HCT116 (cell line): ENCODE measurements around the gene WWOX. TPM values are rescaled to one million over a fixed set of nuclear protein-coding genes. Genes with fewer than 3 reads are reported as not detected.

ENCODE experiments used
- ATAC-seq: fragments of 200-7000 bp; cut with Tn5 transposase; 2 replicates; pipeline ENCODE4 v1.9.1; 2020; ENCODE audit warnings: mild to moderate bottlenecking, moderate library complexity
- BruUV-seq: library from RNA; stranded (reverse); fragments of 400-500 nt; replicated peaks from 2 replicates; lab custom pipeline; 2021; lab: Mats Ljungman, UMichigan
- CTCF ChIA-PET: fragments of 300-600 bp; sonication (Branson Sonifier 250); formaldehyde crosslinking; loops from one replicate; lab custom pipeline; 2021; ENCODE audit warnings: antibody characterized with exemption; lab: Charles Lee
- POLR2A ChIA-PET: fragments of 300-600, 350-600 bp; sonication (Branson Sonifier 250); formaldehyde crosslinking; loops from one replicate; lab custom pipeline; 2021; ENCODE audit warnings: antibody characterized with exemption; lab: Charles Lee
- RAD21 ChIA-PET, 2 experiments: fragments of 300-600 bp; sonication (Branson Sonifier 250); formaldehyde crosslinking; loops; one replicate each; lab custom pipeline; 2023; ENCODE audit warnings: low total read pairs in 2 of 2; ENCODE audit not compliant: uncharacterized antibody in 2 of 2, unreplicated experiment in 2 of 2, low non-redundant PET in 1 of 2; lab: Charles Lee
- DNase-seq: peaks from one replicate; pipeline ENCODE4 v3.0.0-alpha.2; 2010; ENCODE audit warnings: low read depth, low spot score
- H2AFZ ChIP-seq: fragments of 200-600 bp; shearing (Covaris generic), sonication (generic); 2 replicates; pipeline ENCODE4 v1.6.1; 2017; ENCODE audit warnings: low read depth, mixed run types, mixed read lengths, antibody characterized with exemption, low read length; ENCODE audit not compliant: poor library complexity, severe bottlenecking
- H3K27ac ChIP-seq: 2 replicates; pipeline ENCODE4 v1.5.1; 2012; ENCODE audit warnings: low read depth, low read length
- H3K27me3 ChIP-seq: fragments of 200-600 bp; sonication (generic); 2 replicates; pipeline ENCODE4 v1.6.1; 2016; ENCODE audit warnings: mixed run types, low read length, mixed read lengths; ENCODE audit not compliant: insufficient read depth
- H3K36me3 ChIP-seq, 2 experiments: fragments of 200-500 bp in 1 of 2; fragments of 200-600 bp in 1 of 2; sonication (Bioruptor generic) in 1 of 2; sonication (generic) in 1 of 2; 2 replicates each; pipeline versions ENCODE4 v1.5.1 to v1.6.1; 2014 to 2016; ENCODE audit warnings: low read length in 2 of 2, inconsistent platforms in 1 of 2, mixed read lengths in 1 of 2, mixed run types in 1 of 2; ENCODE audit not compliant: insufficient read depth in 2 of 2, control insufficient read depth in 1 of 2
- H3K4me1 ChIP-seq, 2 experiments: fragments of 200-600 bp in 1 of 2; sonication (generic) in 1 of 2; 2 replicates each; pipeline versions ENCODE4 v1.5.1 to v1.6.1; 2012 to 2017; ENCODE audit warnings: low read length in 2 of 2, inconsistent platforms in 1 of 2, mild to moderate bottlenecking in 1 of 2, mixed read lengths in 1 of 2, mixed run types in 1 of 2, moderate library complexity in 1 of 2; ENCODE audit not compliant: insufficient read depth in 2 of 2, control insufficient read depth in 1 of 2
- H3K4me2 ChIP-seq: fragments of 200-600 bp; sonication (generic); 2 replicates; pipeline ENCODE4 v1.6.1; 2017; ENCODE audit warnings: mixed run types, low read length, mixed read lengths
- H3K4me3 ChIP-seq, 2 experiments: fragments of 200-600 bp in 1 of 2; sonication (generic) in 1 of 2; replicated peaks in 1 of 2; 2 replicates each; pipeline ENCODE4 v1.5.1; 2011 to 2016; ENCODE audit warnings: low read length in 2 of 2, control low read depth in 1 of 2, low read depth in 1 of 2, mild to moderate bottlenecking in 1 of 2, mixed read lengths in 1 of 2, mixed run types in 1 of 2
- H3K79me2 ChIP-seq: fragments of 200-600 bp; sonication (generic); 2 replicates; pipeline ENCODE4 v1.6.1; 2017; ENCODE audit warnings: mild to moderate bottlenecking, mixed run types, low read length, moderate library complexity, mixed read lengths; ENCODE audit not compliant: insufficient read depth
- H3K9ac ChIP-seq: fragments of 200-600 bp; sonication (generic); 2 replicates; pipeline ENCODE4 v1.6.1; 2016; ENCODE audit warnings: low read length, mixed read lengths
- H3K9me2 ChIP-seq: fragments of 200-600 bp; sonication (generic), shearing (Covaris generic); 2 replicates; pipeline ENCODE4 v1.6.1; 2017; ENCODE audit warnings: mixed run types, mild to moderate bottlenecking, moderate library complexity; ENCODE audit not compliant: insufficient read depth
- H3K9me3 ChIP-seq, 2 experiments: fragments of 200-500 bp in 1 of 2; fragments of 200-600 bp in 1 of 2; sonication (Bioruptor generic) in 1 of 2; sonication (generic) in 1 of 2; 2 replicates each; pipeline ENCODE4 v1.6.1; 2014 to 2017; ENCODE audit warnings: low read length in 2 of 2, mixed read lengths in 2 of 2, inconsistent platforms in 1 of 2, low read depth in 1 of 2, mild to moderate bottlenecking in 1 of 2, mixed run types in 1 of 2, moderate library complexity in 1 of 2; ENCODE audit not compliant: control insufficient read depth in 1 of 2, insufficient read depth in 1 of 2
- H4K20me1 ChIP-seq: fragments of 200-600 bp; sonication (generic), shearing (Covaris generic); 2 replicates; pipeline ENCODE4 v1.6.1; 2017; ENCODE audit warnings: mixed run types, mild to moderate bottlenecking, moderate library complexity; ENCODE audit not compliant: insufficient read depth
- CEBPB ChIP-seq: IDR thresholded peaks from 2 replicates; pipeline ENCODE4 v1.6.1; 2012; ENCODE audit warnings: low read depth
- EGR1 ChIP-seq: IDR thresholded peaks from 2 replicates; pipeline ENCODE4 v1.6.1; 2012; ENCODE audit warnings: low read depth
- ELF1 ChIP-seq: IDR thresholded peaks from 2 replicates; pipeline ENCODE4 v1.6.1; 2012; ENCODE audit warnings: low read depth, borderline replicate concordance
- FOSL1 ChIP-seq: IDR thresholded peaks from 2 replicates; pipeline ENCODE4 v1.6.1; 2012; ENCODE audit warnings: low read depth
- JUND ChIP-seq: IDR thresholded peaks from 2 replicates; pipeline ENCODE4 v1.6.1; 2012
- POLR2A ChIP-seq: IDR thresholded peaks from 2 replicates; pipeline ENCODE4 v1.7.0; 2011; ENCODE audit warnings: borderline replicate concordance; ENCODE audit not compliant: insufficient read depth, insufficient read length; ENCODE audit errors: extremely low read depth
- POLR2AphosphoS5 ChIP-seq: IDR thresholded peaks from 2 replicates; pipeline ENCODE4 v1.6.1; 2011; ENCODE audit warnings: mild to moderate bottlenecking, low read depth, low read length, moderate library complexity
- RAD21 ChIP-seq: IDR thresholded peaks from 2 replicates; pipeline ENCODE4 v1.6.1; 2012; ENCODE audit warnings: low read depth, mild to moderate bottlenecking
- SIN3A ChIP-seq: IDR thresholded peaks from 2 replicates; pipeline ENCODE4 v1.6.1; 2012; ENCODE audit warnings: low read depth
- TCF7L2 ChIP-seq: IDR thresholded peaks from 2 replicates; pipeline ENCODE4 v1.7.0; 2011; ENCODE audit warnings: borderline replicate concordance, inconsistent platforms; ENCODE audit not compliant: insufficient read depth, insufficient read length; ENCODE audit errors: extremely low read depth
- ZNF274 ChIP-seq: fragments of 200-500 bp; sonication (Bioruptor generic); IDR thresholded peaks from 2 replicates; pipeline ENCODE4 v1.6.1; 2014; ENCODE audit warnings: mild to moderate bottlenecking, low read depth, low read length, inconsistent platforms
- intact Hi-C: fragments of 100-400 bp; cut with micrococcal nuclease; formaldehyde crosslinking; loops from 2 replicates; pipeline ENCODE4 v1.10.0; 2022
- total RNA-seq: library from RNA; stranded (reverse); gene quantifications from one replicate; pipeline ENCODE4 v1.2.1, GENCODE V29; 2021; ENCODE audit not compliant: unreplicated experiment
- TF ChIP-seq, protein P1 (sequence below): IDR thresholded peaks from 2 replicates; pipeline ENCODE4 v1.6.1; 2012
- TF ChIP-seq, protein P2 (sequence below), 3 experiments: fragments of 200-600 bp in 1 of 3; sonication (generic) in 1 of 3; IDR thresholded peaks in 2 of 3; conservative IDR thresholded peaks in 1 of 3; 2 replicates each; pipeline ENCODE4 v1.5.1; 2012 to 2017; ENCODE audit warnings: low read depth in 2 of 3, low read length in 2 of 3, antibody characterized with exemption in 1 of 3, borderline replicate concordance in 1 of 3, control low read depth in 1 of 3, mild to moderate bottlenecking in 1 of 3, mixed read lengths in 1 of 3, mixed run types in 1 of 3, moderate library complexity in 1 of 3; ENCODE audit not compliant: insufficient read depth in 1 of 3
- TF ChIP-seq, protein P3 (sequence below): IDR thresholded peaks from 2 replicates; pipeline ENCODE4 v1.6.1; 2012; ENCODE audit warnings: low read depth

Gene WWOX
- total RNA-seq, 1 experiment from 2014 or later, result 13.7 TPM

DNA sequence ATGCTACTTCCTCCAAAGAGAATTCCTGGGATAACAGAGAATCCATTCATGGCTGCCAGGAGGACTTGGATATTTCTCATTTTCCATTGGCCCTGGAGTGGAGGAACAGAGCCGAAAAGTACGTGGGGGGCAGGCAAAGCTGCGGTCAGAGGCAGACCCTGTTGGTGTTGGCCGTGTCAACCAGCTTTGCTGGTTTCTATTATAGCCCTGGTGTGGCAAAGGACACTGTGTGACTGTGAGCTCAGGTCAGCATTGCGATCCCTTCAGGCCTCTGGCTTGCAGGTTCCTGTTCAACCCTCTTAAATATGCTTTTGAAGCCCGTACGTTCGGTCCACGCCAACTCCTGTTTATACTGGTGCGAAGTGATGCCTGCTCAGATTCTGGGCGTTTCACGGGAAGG lies 904.9 kb downstream of the WWOX start:
- BruUV-seq, result no TSS peak

More for the DNA sequence above, 904.9 kb downstream of the WWOX start:
- ChIA-PET POLR2A (no interaction called here), CTCF (no interaction called here), RAD21 (no interaction called here)
- intact Hi-C loops, result no loop called here
- Histone ChIP-seq H3K79me2 (no peaks in the 10 kb centered on the region), H3K27ac (no peak overlapping the region), H3K4me3 (no peak overlapping the region), H2AFZ (no peak overlapping the region), H3K27me3 (no peaks in the 10 kb centered on the region), H3K9ac (no peak overlapping the region), H3K9me3 (peaks cover 0 to 14% of the 10 kb centered on the region in 2 experiments; a peak in 2 of 4 replicates), H3K4me2 (no peak overlapping the region), H3K36me3 (no peaks in the 10 kb centered on the region), H3K9me2 (no peaks in the 10 kb centered on the region), H4K20me1 (no peaks in the 10 kb centered on the region), H3K4me1 (no peaks in the 10 kb centered on the region)
- TF ChIP-seq, protein P1, sequence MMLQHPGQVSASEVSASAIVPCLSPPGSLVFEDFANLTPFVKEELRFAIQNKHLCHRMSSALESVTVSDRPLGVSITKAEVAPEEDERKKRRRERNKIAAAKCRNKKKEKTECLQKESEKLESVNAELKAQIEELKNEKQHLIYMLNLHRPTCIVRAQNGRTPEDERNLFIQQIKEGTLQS, result no peak
- TF ChIP-seq POLR2AphosphoS5 (no peak), ZNF274 (no peak), SIN3A (no peak), ELF1 (no peak), POLR2A (no peak), FOSL1 (no peak), CEBPB (no peak), EGR1 (no peak), TCF7L2 (no peak), JUND (no peak), RAD21 (no peak)
- TF ChIP-seq, protein P2, sequence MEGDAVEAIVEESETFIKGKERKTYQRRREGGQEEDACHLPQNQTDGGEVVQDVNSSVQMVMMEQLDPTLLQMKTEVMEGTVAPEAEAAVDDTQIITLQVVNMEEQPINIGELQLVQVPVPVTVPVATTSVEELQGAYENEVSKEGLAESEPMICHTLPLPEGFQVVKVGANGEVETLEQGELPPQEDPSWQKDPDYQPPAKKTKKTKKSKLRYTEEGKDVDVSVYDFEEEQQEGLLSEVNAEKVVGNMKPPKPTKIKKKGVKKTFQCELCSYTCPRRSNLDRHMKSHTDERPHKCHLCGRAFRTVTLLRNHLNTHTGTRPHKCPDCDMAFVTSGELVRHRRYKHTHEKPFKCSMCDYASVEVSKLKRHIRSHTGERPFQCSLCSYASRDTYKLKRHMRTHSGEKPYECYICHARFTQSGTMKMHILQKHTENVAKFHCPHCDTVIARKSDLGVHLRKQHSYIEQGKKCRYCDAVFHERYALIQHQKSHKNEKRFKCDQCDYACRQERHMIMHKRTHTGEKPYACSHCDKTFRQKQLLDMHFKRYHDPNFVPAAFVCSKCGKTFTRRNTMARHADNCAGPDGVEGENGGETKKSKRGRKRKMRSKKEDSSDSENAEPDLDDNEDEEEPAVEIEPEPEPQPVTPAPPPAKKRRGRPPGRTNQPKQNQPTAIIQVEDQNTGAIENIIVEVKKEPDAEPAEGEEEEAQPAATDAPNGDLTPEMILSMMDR (IDR thresholded peaks at IDR 0.05 in 2 of 3, conservative IDR thresholded peaks at IDR 0.05 in 1 of 3; ENCODE audit: borderline replicate concordance in 1 of 3, insufficient read depth in 1 of 3, low read depth in 2 of 3, low read length in 2 of 3), result no peak
- TF ChIP-seq, protein P3, sequence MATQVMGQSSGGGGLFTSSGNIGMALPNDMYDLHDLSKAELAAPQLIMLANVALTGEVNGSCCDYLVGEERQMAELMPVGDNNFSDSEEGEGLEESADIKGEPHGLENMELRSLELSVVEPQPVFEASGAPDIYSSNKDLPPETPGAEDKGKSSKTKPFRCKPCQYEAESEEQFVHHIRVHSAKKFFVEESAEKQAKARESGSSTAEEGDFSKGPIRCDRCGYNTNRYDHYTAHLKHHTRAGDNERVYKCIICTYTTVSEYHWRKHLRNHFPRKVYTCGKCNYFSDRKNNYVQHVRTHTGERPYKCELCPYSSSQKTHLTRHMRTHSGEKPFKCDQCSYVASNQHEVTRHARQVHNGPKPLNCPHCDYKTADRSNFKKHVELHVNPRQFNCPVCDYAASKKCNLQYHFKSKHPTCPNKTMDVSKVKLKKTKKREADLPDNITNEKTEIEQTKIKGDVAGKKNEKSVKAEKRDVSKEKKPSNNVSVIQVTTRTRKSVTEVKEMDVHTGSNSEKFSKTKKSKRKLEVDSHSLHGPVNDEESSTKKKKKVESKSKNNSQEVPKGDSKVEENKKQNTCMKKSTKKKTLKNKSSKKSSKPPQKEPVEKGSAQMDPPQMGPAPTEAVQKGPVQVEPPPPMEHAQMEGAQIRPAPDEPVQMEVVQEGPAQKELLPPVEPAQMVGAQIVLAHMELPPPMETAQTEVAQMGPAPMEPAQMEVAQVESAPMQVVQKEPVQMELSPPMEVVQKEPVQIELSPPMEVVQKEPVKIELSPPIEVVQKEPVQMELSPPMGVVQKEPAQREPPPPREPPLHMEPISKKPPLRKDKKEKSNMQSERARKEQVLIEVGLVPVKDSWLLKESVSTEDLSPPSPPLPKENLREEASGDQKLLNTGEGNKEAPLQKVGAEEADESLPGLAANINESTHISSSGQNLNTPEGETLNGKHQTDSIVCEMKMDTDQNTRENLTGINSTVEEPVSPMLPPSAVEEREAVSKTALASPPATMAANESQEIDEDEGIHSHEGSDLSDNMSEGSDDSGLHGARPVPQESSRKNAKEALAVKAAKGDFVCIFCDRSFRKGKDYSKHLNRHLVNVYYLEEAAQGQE, result no peak
- DNase-seq, result no peak
- ATAC-seq, result no peak
